Neutrophil (primary cell): ENCODE data around the gene ZNF677.
A peak's percentile ranks its signal among the peaks of the same experiment; 100 is the strongest.
"Not testable (repeated sequence)": the region's sequence is repeated elsewhere in the genome, so short reads cannot be mapped to it uniquely, and the experiment has no call there.

Experiments
- H3K27ac ChIP-seq: fragments of 200-600 bp; sonication (generic); 2 replicates; pipeline ENCODE4 v1.5.1; 2016; ENCODE audit warnings: mild to moderate bottlenecking, moderate library complexity
- H3K27me3 ChIP-seq: fragments of 200-600 bp; sonication (generic); 2 replicates; pipeline ENCODE4 v1.6.0; 2016; ENCODE audit warnings: mild to moderate bottlenecking
- H3K36me3 ChIP-seq: fragments of 200-600 bp; sonication (generic); 2 replicates; pipeline ENCODE4 v1.5.1; 2017
- H3K4me1 ChIP-seq, 2 experiments: fragments of 200-600 bp in 1 of 2; sonication (generic) in 1 of 2; 1 replicate in 1 of 2; 2 replicates in 1 of 2; pipeline versions ENCODE4 v1.5.1 to v1.6.1; 2013 to 2016; ENCODE audit warnings: low read depth in 1 of 2, low read length in 1 of 2, mild to moderate bottlenecking in 1 of 2, moderate library complexity in 1 of 2; ENCODE audit not compliant: control insufficient read depth in 1 of 2, insufficient read depth in 1 of 2
- H3K4me3 ChIP-seq, 2 experiments: fragments of 200-600 bp in 1 of 2; sonication (generic) in 1 of 2; 1 replicate in 1 of 2; 2 replicates in 1 of 2; pipeline ENCODE4 v1.5.1; 2013 to 2016; ENCODE audit warnings: low read depth in 1 of 2, low read length in 1 of 2, mild to moderate bottlenecking in 1 of 2, moderate library complexity in 1 of 2
- H3K9me3 ChIP-seq: fragments of 200-600 bp; sonication (generic); 2 replicates; pipeline ENCODE4 v1.5.1; 2016
- CTCF ChIP-seq: fragments of 200-600 bp; sonication (generic); IDR thresholded peaks from 2 replicates; pipeline ENCODE4 v1.5.1; 2016; ENCODE audit warnings: antibody characterized with exemption

ZNF677 gene

GRCh38 chr19:53193535-53194222, 61.0 kb downstream of the ZNF677 start:
- H3K27ac ChIP-seq, result peak overlapping the region; percentile 70
- peaks cover 5% of the 10 kb centered on the region for H3K9me3 ChIP-seq
- H3K4me1 ChIP-seq, result peaks cover 29 to 31% of the 10 kb centered on the region in 2 experiments
- no peak for TF ChIP-seq CTCF
- H3K36me3 ChIP-seq, result peaks cover 4% of the 10 kb centered on the region
- H3K27me3 ChIP-seq, result no peaks in the 10 kb centered on the region
- H3K4me3 ChIP-seq, result peak overlapping the region; percentile 78

- H3K36me3 ChIP-seq, result no peaks in the 10 kb centered on the region
- H3K27me3 ChIP-seq, result no peaks in the 10 kb centered on the region
- peak within 1 kb of the TSS; percentile 78 for H3K4me3 ChIP-seq
- H3K9me3 ChIP-seq, result peaks cover 5% of the 10 kb centered on the region
- H3K4me1 ChIP-seq, result peaks cover 26 to 27% of the 10 kb centered on the region in 2 experiments
- no peak for TF ChIP-seq CTCF
- peak within 1 kb of the TSS; percentile 70 for H3K27ac ChIP-seq
Measured at GRCh38 chr19:53192771-53193534, 61.7 kb downstream of the ZNF677 start, which contains the start of gene ZNF665. TSS of gene ZNF665 (minus strand) at chr19:53193358. CDS start at chr19:53182898, 10,460 bp downstream.

GRCh38 chr19:53190253-53190652, 64.4 kb downstream of the ZNF677 start:
- Histone ChIP-seq H3K4me1 (peaks cover 14 to 17% of the 10 kb centered on the region in 2 experiments), H3K4me3 (no peak overlapping the region), H3K9me3 (peaks cover 5% of the 10 kb centered on the region), H3K27me3 (no peaks in the 10 kb centered on the region), H3K36me3 (no peaks in the 10 kb centered on the region), H3K27ac (no peak overlapping the region)
- no peak for TF ChIP-seq CTCF

GRCh38 chr19:53189691-53190198, 64.9 kb downstream of the ZNF677 start:
- peaks cover 14 to 17% of the 10 kb centered on the region in 2 experiments for H3K4me1 ChIP-seq
- H3K27me3 ChIP-seq, H3K9me3 ChIP-seq, H3K27ac ChIP-seq, H3K36me3 ChIP-seq, H3K4me3 ChIP-seq: not testable (repeated sequence)
